Mesenchymal stem cell (in vitro differentiated cells and primary cell): ENCODE data around the gene CD109.
A peak's percentile ranks its signal among the peaks of the same experiment; 100 is the strongest.
"Not testable (repeated sequence)": the region's sequence is repeated elsewhere in the genome, so short reads cannot be mapped to it uniquely, and the experiment has no call there.

Experiments
- DNase-seq: peaks from one replicate; pipeline ENCODE4 v3.0.0-alpha.2; 2013
- H2AFZ ChIP-seq: one replicate; pipeline ENCODE4 v1.6.1; 2013; ENCODE audit warnings: low read depth, mild to moderate bottlenecking, control low read depth, inconsistent platforms, low read length, moderate library complexity
- H2AK5ac ChIP-seq: 2 replicates; pipeline ENCODE4 v1.6.1; 2013; ENCODE audit warnings: low read length, moderate library complexity, mild to moderate bottlenecking, inconsistent platforms; ENCODE audit not compliant: severe bottlenecking
- H2BK120ac ChIP-seq: one replicate; pipeline ENCODE4 v1.6.1; 2013; ENCODE audit warnings: low read depth, mild to moderate bottlenecking, inconsistent platforms, low read length, moderate library complexity
- H2BK12ac ChIP-seq, 2 experiments: one replicate each; pipeline ENCODE4 v1.6.1; 2013; ENCODE audit warnings: inconsistent platforms in 2 of 2, low read length in 2 of 2, mild to moderate bottlenecking in 2 of 2, moderate library complexity in 2 of 2, control low read depth in 1 of 2
- H2BK15ac ChIP-seq: one replicate; pipeline ENCODE4 v1.6.1; 2013; ENCODE audit warnings: mild to moderate bottlenecking, low read depth, inconsistent platforms; ENCODE audit not compliant: poor library complexity, severe bottlenecking
- H2BK5ac ChIP-seq: 2 replicates; pipeline ENCODE4 v1.6.1; 2013; ENCODE audit warnings: low read depth, mild to moderate bottlenecking, low read length, control low read depth, inconsistent platforms; ENCODE audit not compliant: poor library complexity, severe bottlenecking
- H3K14ac ChIP-seq, 2 experiments: one replicate each; pipeline ENCODE4 v1.6.1; 2013; ENCODE audit warnings: inconsistent platforms in 2 of 2, low read length in 2 of 2, control low read depth in 1 of 2, mild to moderate bottlenecking in 1 of 2, moderate library complexity in 1 of 2
- H3K18ac ChIP-seq, 2 experiments: one replicate each; pipeline ENCODE4 v1.6.1; 2013; ENCODE audit warnings: inconsistent platforms in 2 of 2, low read length in 2 of 2, control low read depth in 1 of 2, low read depth in 1 of 2, mild to moderate bottlenecking in 1 of 2
- H3K23ac ChIP-seq, 2 experiments: one replicate each; pipeline ENCODE4 v1.6.1; 2013; ENCODE audit warnings: inconsistent platforms in 2 of 2, low read length in 2 of 2, mild to moderate bottlenecking in 2 of 2, moderate library complexity in 2 of 2, control low read depth in 1 of 2
- H3K27ac ChIP-seq: 2 replicates; pipeline ENCODE4 v1.5.1; 2013; ENCODE audit warnings: mild to moderate bottlenecking, moderate library complexity, low read length, control low read depth, inconsistent platforms; ENCODE audit not compliant: poor library complexity, severe bottlenecking
- H3K27me3 ChIP-seq, 2 experiments: 2 replicates each; pipeline versions ENCODE4 v1.6.1 to v1.7.0; 2013; ENCODE audit warnings: low read length in 2 of 2, mild to moderate bottlenecking in 2 of 2, moderate library complexity in 2 of 2, control low read depth in 1 of 2, inconsistent platforms in 1 of 2; ENCODE audit not compliant: control insufficient read depth in 1 of 2, insufficient read depth in 1 of 2
- H3K36me3 ChIP-seq, 2 experiments: 2 replicates each; pipeline versions ENCODE4 v1.6.1 to v1.7.0; 2013; ENCODE audit warnings: low read length in 2 of 2, control low read depth in 1 of 2, inconsistent platforms in 1 of 2, low read depth in 1 of 2, mild to moderate bottlenecking in 1 of 2; ENCODE audit not compliant: insufficient read depth in 2 of 2, control insufficient read depth in 1 of 2
- H3K4ac ChIP-seq, 2 experiments: one replicate each; pipeline ENCODE4 v1.6.1; 2013; ENCODE audit warnings: inconsistent platforms in 2 of 2, low read length in 2 of 2, mild to moderate bottlenecking in 2 of 2, moderate library complexity in 2 of 2, control low read depth in 1 of 2, low read depth in 1 of 2
- H3K4me1 ChIP-seq: 2 replicates; pipeline ENCODE4 v1.6.1; 2013; ENCODE audit warnings: low read depth, low read length, control low read depth; ENCODE audit not compliant: control insufficient read depth, insufficient read depth
- H3K4me2 ChIP-seq: 2 replicates; pipeline ENCODE4 v1.6.1; 2013; ENCODE audit warnings: low read length, mild to moderate bottlenecking, inconsistent platforms; ENCODE audit not compliant: poor library complexity, severe bottlenecking
- H3K4me3 ChIP-seq, 2 experiments: 2 replicates each; pipeline versions ENCODE4 v1.5.1 to v1.7.0; 2013; ENCODE audit warnings: low read length in 2 of 2, mild to moderate bottlenecking in 2 of 2, control low read depth in 1 of 2, low read depth in 1 of 2; ENCODE audit not compliant: insufficient read depth in 1 of 2
- H3K79me1 ChIP-seq: replicated peaks from 2 replicates; pipeline ENCODE4 v1.6.1; 2013; ENCODE audit warnings: mild to moderate bottlenecking, control low read depth, low read length, inconsistent platforms; ENCODE audit not compliant: poor library complexity, severe bottlenecking
- H3K9ac ChIP-seq: 2 replicates; pipeline ENCODE4 v1.7.0; 2013; ENCODE audit warnings: mild to moderate bottlenecking, low read length, moderate library complexity
- H3K9me3 ChIP-seq: 2 replicates; pipeline ENCODE4 v1.7.0; 2013; ENCODE audit warnings: mild to moderate bottlenecking, low read length; ENCODE audit not compliant: control insufficient read depth
- H4K8ac ChIP-seq: one replicate; pipeline ENCODE4 v1.6.1; 2013; ENCODE audit warnings: inconsistent platforms, mild to moderate bottlenecking, low read length, moderate library complexity
- H4K91ac ChIP-seq: one replicate; pipeline ENCODE4 v1.6.1; 2013; ENCODE audit warnings: mild to moderate bottlenecking, low read length, inconsistent platforms
- WGBS: methylation state at CpG from one replicate; pipeline ENCODE4 v1.1.7; 2013; ENCODE audit warnings: mixed read lengths; 5-methylcytosine and 5-hydroxymethylcytosine counted together

CD109 gene

GRCh38 chr6:73675466-73676098 is 20.4 kb upstream of the CD109 start:
- H3K4ac ChIP-seq: no peak overlapping the region
- 0% methylated on average over 1 of the region's 4 CpGs for WGBS
- H3K23ac ChIP-seq: no peak overlapping the region

GRCh38 chr6:73679009-73679408 is 17.0 kb upstream of the CD109 start:
- Histone ChIP-seq H3K18ac (no peak overlapping the region), H2BK12ac (no peak overlapping the region), H3K27me3 (no peaks in the 10 kb centered on the region), H2BK120ac (no peak overlapping the region), H4K91ac (no peak overlapping the region), H3K14ac (no peak overlapping the region), H4K8ac (no peak overlapping the region), H2AFZ (no peak overlapping the region), H3K9me3 (no peaks in the 10 kb centered on the region), H2BK5ac (no peak overlapping the region), H3K79me1 (no peaks in the 10 kb centered on the region), H3K4me2 (no peak overlapping the region), H3K4me1 (no peaks in the 10 kb centered on the region), H3K27ac (no peak overlapping the region), H2BK15ac (no peak overlapping the region), H3K9ac (no peak overlapping the region), H2AK5ac (no peak overlapping the region), H3K36me3 (no peaks in the 10 kb centered on the region), H3K23ac (no peak overlapping the region), H3K4me3 (no peak overlapping the region), H3K4ac (no peak overlapping the region)
- no peak for DNase-seq
- 94% methylated on average over 2 of the region's 3 CpGs for WGBS

More at GRCh38 chr6:73675466-73676098, 20.4 kb upstream of the CD109 start:
- no peak overlapping the region for H3K18ac ChIP-seq
- no peaks in the 10 kb centered on the region for H3K9me3 ChIP-seq
- peak overlapping the region; percentile 8 for H3K9ac ChIP-seq
- H2BK5ac ChIP-seq: no peak overlapping the region
- no peak overlapping the region for H3K14ac ChIP-seq
- H2BK15ac ChIP-seq: no peak overlapping the region
- H4K8ac ChIP-seq: no peak overlapping the region
- no peaks in the 10 kb centered on the region for H3K4me1 ChIP-seq
- peak; percentile 83 for DNase-seq
- H3K27ac ChIP-seq: no peak overlapping the region
- no peaks in the 10 kb centered on the region for H3K36me3 ChIP-seq
- no peak overlapping the region for H3K4me2 ChIP-seq
- no peaks in the 10 kb centered on the region for H3K27me3 ChIP-seq
- H2BK120ac ChIP-seq: no peak overlapping the region
- no peak overlapping the region for H2BK12ac ChIP-seq
- no peak overlapping the region for H2AFZ ChIP-seq
- H3K79me1 ChIP-seq: no peaks in the 10 kb centered on the region
- H3K4me3 ChIP-seq: no peak overlapping the region
- H2AK5ac ChIP-seq: no peak overlapping the region
- H4K91ac ChIP-seq: no peak overlapping the region

GRCh38 chr6:73679846-73680245 is 16.2 kb upstream of the CD109 start:
- H3K36me3 ChIP-seq, H2AFZ ChIP-seq, H3K9ac ChIP-seq, H3K27ac ChIP-seq, H4K91ac ChIP-seq, H2AK5ac ChIP-seq, H3K18ac ChIP-seq, H2BK12ac ChIP-seq, H3K14ac ChIP-seq, H3K4me3 ChIP-seq, H4K8ac ChIP-seq, H2BK120ac ChIP-seq, H2BK5ac ChIP-seq, H3K4me1 ChIP-seq, H2BK15ac ChIP-seq, H3K27me3 ChIP-seq, DNase-seq, H3K79me1 ChIP-seq, H3K23ac ChIP-seq, H3K9me3 ChIP-seq, H3K4me2 ChIP-seq, H3K4ac ChIP-seq: not testable (repeated sequence)
- WGBS: 95% methylated on average over 4 of the region's 5 CpGs

GRCh38 chr6:73680289-73680918 is 15.6 kb upstream of the CD109 start:
- 82% methylated on average over 5 of the region's 5 CpGs for WGBS
- no peak overlapping the region for H3K14ac ChIP-seq
- no peak overlapping the region for H3K27ac ChIP-seq
- no peak overlapping the region for H4K8ac ChIP-seq
- H3K23ac ChIP-seq: no peak overlapping the region
- no peak overlapping the region for H2BK120ac ChIP-seq
- H3K4me2 ChIP-seq: no peak overlapping the region
- no peaks in the 10 kb centered on the region for H3K9me3 ChIP-seq
- no peaks in the 10 kb centered on the region for H3K4me1 ChIP-seq
- H2BK12ac ChIP-seq: no peak overlapping the region
- no peak overlapping the region for H2AFZ ChIP-seq
- no peaks in the 10 kb centered on the region for H3K36me3 ChIP-seq
- H3K4ac ChIP-seq: no peak overlapping the region
- no peak overlapping the region for H3K4me3 ChIP-seq
- DNase-seq: no peak
- H4K91ac ChIP-seq: peak overlapping the region; percentile 12
- no peak overlapping the region for H2BK15ac ChIP-seq
- H3K79me1 ChIP-seq: no peaks in the 10 kb centered on the region
- no peak overlapping the region for H3K9ac ChIP-seq
- H2BK5ac ChIP-seq: no peak overlapping the region
- no peak overlapping the region for H3K18ac ChIP-seq
- no peak overlapping the region for H2AK5ac ChIP-seq
- H3K27me3 ChIP-seq: no peaks in the 10 kb centered on the region
